GM21447 (cell line): ENCODE data around the gene HS2ST1.

ENCODE experiments used
- ATAC-seq: cut with Tn5 transposase; IDR thresholded peaks from one replicate; pipeline ENCODE4 v1.9.1; 2021; ENCODE audit not compliant: unreplicated experiment

Gene HS2ST1

GRCh38 chr1:87155170-87155569, 240.7 kb downstream of the HS2ST1 start:
- ATAC-seq, result no peak

- no peak for ATAC-seq
Observed at GRCh38 chr1:87155648-87156047, 241.2 kb downstream of the HS2ST1 start.

- ATAC-seq, result no peak
Observed at GRCh38 chr1:87156124-87156523, 241.7 kb downstream of the HS2ST1 start.

- no peak for ATAC-seq
Observed at GRCh38 chr1:87159378-87159915, 245.0 kb downstream of the HS2ST1 start.
